ENCODE measurements around the gene SHB. TPM values are rescaled to one million over a fixed set of nuclear protein-coding genes. Genes with fewer than 3 reads are reported as not detected.

The SHB gene
- total and polyA plus RNA-seq, 2 of the 8 experiments (the other 6 are each of a cell fraction or from before 2014, with no cell fraction given) = 4.1 to 12.6 TPM

GRCh38 chr9:38051780-38052546, 17.1 kb downstream of the SHB start:
- Histone ChIP-seq H4K5ac (ENCODE audit: insufficient read length, low read depth, low read length) (no peak overlapping the region), H3K27me3 (replicated peaks in 1 of 4; ENCODE audit: control insufficient read depth in 3 of 4, extremely low read depth in 1 of 4, insufficient read depth in 3 of 4, low read length in 3 of 4) (no peaks in the 10 kb centered on the region), H3K79me1 (ENCODE audit: low read depth, low read length) (peaks cover 9% of the 10 kb centered on the region), H3K9me3 (ENCODE audit: insufficient read depth in 2 of 2, low read depth in 1 of 2, low read length in 1 of 2) (no peaks in the 10 kb centered on the region), H2AK5ac (ENCODE audit: low read depth, low read length) (peak overlapping the region; percentile 54; the same call in 1 of the 2 replicates), H3K4me1 (replicated peaks in 1 of 4; ENCODE audit: control insufficient read depth in 3 of 4, insufficient read depth in 4 of 4, low read length in 3 of 4) (peaks cover 6 to 16% (median 12%) of the 10 kb centered on the region in 4 experiments), H3K9ac (replicated peaks in 1 of 4; ENCODE audit: extremely low read depth in 1 of 4, low read depth in 3 of 4, low read length in 3 of 4) (no peak overlapping the region), H3K4me3 (ENCODE audit: extremely low read depth in 1 of 4, insufficient read depth in 2 of 4, low read depth in 3 of 4, low read length in 4 of 4) (no peak overlapping the region), H2AFZ (ENCODE audit: low read length) (no peak overlapping the region), H3K27ac (ENCODE audit: low read depth, low read length) (no peak overlapping the region; the same call in 1 of the 2 replicates), H2BK20ac (ENCODE audit: low read length) (no peak overlapping the region), H3K36me3 (ENCODE audit: control insufficient read depth in 2 of 4, insufficient read depth in 4 of 4, low read length in 3 of 4) (no peaks in the 10 kb centered on the region), H3K23me2 (ENCODE audit: low read depth, low read length) (no peaks in the 10 kb centered on the region), H2BK5ac (ENCODE audit: low read depth, low read length) (no peak overlapping the region), H4K8ac (ENCODE audit: extremely low read depth, insufficient read depth, low read length) (no peak overlapping the region), H4K91ac (replicated peaks; ENCODE audit: insufficient read length, low read length) (no peak overlapping the region), H2BK12ac (ENCODE audit: low read depth, low read length) (0 out of 2 replicates have a peak overlapping the region, but pooled peaks have one; percentile 6), H3K56ac (replicated peaks; ENCODE audit: insufficient read length, low read depth, low read length) (no peak overlapping the region), H4K20me1 (replicated peaks in 1 of 2; ENCODE audit: control insufficient read depth in 1 of 2, insufficient read depth in 2 of 2, low read length in 2 of 2) (peaks cover 0 to 8% of the 10 kb centered on the region in 2 experiments), H3K4ac (replicated peaks; ENCODE audit: insufficient read length, low read depth, low read length) (peak overlapping the region; percentile 79), H3K23ac (ENCODE audit: insufficient read length) (no peak overlapping the region), H3K18ac (ENCODE audit: extremely low read depth, low read length) (no peak overlapping the region), H3K4me2 (ENCODE audit: insufficient read depth in 1 of 2, low read depth in 2 of 2, low read length in 2 of 2) (no peak overlapping the region), H2BK120ac (replicated peaks; ENCODE audit: low read depth, low read length) (no peak overlapping the region), H3K14ac (ENCODE audit: insufficient read length) (no peak overlapping the region), H3K79me2 (ENCODE audit: control insufficient read depth in 1 of 2, insufficient read depth in 2 of 2, low read length in 2 of 2) (peaks cover 0 to 31% of the 10 kb centered on the region in 2 experiments; a peak in 2 of 4 replicates), H2BK15ac (ENCODE audit: low read length) (0 out of 2 replicates have a peak overlapping the region, but pooled peaks have one; percentile 73)
- DNase-seq (ENCODE audit: low read depth in 1 of 2, low spot score in 2 of 2) = no peak
- FAIRE-seq = no peak
- ChIA-PET POLR2A (ENCODE audit: partially characterized antibody) (interaction anchor here (1.3 to 1.9 kb wide), 4 partner anchors 8 to 20 kb away, joined by 3 to 6 read pairs (median 3); no protein-coding TSS in a partner anchor), CTCF (ENCODE audit: partially characterized antibody) (interaction anchor here (0.7 to 2.1 kb wide), 12 partner anchors 8 to 282 kb away, joined by 3 to 10 read pairs (median 3); no protein-coding TSS in a partner anchor)
- TF ChIP-seq CBX8 (IDR thresholded peaks at IDR 0.05; ENCODE audit: borderline replicate concordance, low read depth, low read length) (no peak), KDM1A (IDR thresholded peaks at IDR 0.05; ENCODE audit: borderline replicate concordance, low read length) (no peak), SIN3A (conservative IDR thresholded peaks at IDR 0.05 in 1 of 2, IDR thresholded peaks at IDR 0.05 in 1 of 2; ENCODE audit: low read depth in 1 of 2, low read length in 2 of 2) (no peak), CHD2 (IDR thresholded peaks at IDR 0.05; ENCODE audit: low read length) (no peak), CEBPB (IDR thresholded peaks at IDR 0.05; ENCODE audit: low read depth, low read length) (no peak), MAFK (IDR thresholded peaks at IDR 0.05; ENCODE audit: low read depth, low read length) (no peak), RBBP5 (IDR thresholded peaks at IDR 0.05; ENCODE audit: borderline replicate concordance, low read depth, low read length) (no peak), RXRA (IDR thresholded peaks at IDR 0.05; ENCODE audit: insufficient read depth, low read depth, low read length) (no peak), TEAD4 (IDR thresholded peaks at IDR 0.05; ENCODE audit: low read depth, low read length) (no peak)
- 89% methylated on average over 19 of the region's 19 CpGs; no CpG with 5 or more reads in 1 of the 2 experiments for WGBS, 2 experiments (ENCODE audit: extremely low coverage in 1 of 2, insufficient coverage in 1 of 2, insufficient read length in 1 of 2, insufficient replicate concordance in 2 of 2, low coverage in 1 of 2, low lambda C conversion rate in 2 of 2, missing lambda C conversion rate in 1 of 2)
